OCI-LY3 (cell line): Measurements from ENCODE around the gene TMCC3.

Experiments used
- H2AFZ ChIP-seq: fragments of 200-600, 300-600 bp; shearing (Covaris generic); 2 replicates; pipeline ENCODE4 v1.6.0; 2014; ENCODE audit warnings: antibody characterized with exemption, low read depth, low read length
- H3K27ac ChIP-seq: fragments of 200-600, 300-600 bp; sonication (generic); 2 replicates; pipeline ENCODE4 v1.5.1; 2014; ENCODE audit warnings: mild to moderate bottlenecking, low read length, moderate library complexity, mixed read lengths
- H3K27me3 ChIP-seq: fragments of 200-600, 300-600 bp; sonication (generic); 2 replicates; pipeline ENCODE4 v1.6.1; 2014; ENCODE audit warnings: low read depth, low read length, mixed read lengths
- H3K36me3 ChIP-seq: fragments of 200-600, 300-600 bp; sonication (generic); replicated peaks from 2 replicates; pipeline ENCODE3; 2014; ENCODE audit warnings: low read depth, low read length, mixed read lengths
- H3K4me1 ChIP-seq: fragments of 300-600, 200-600 bp; sonication (generic); 2 replicates; pipeline ENCODE4 v1.6.1; 2014; ENCODE audit warnings: low read length, mixed read lengths
- H3K4me2 ChIP-seq: fragments of 200-600, 300-600 bp; sonication (generic); 2 replicates; pipeline ENCODE4 v1.6.1; 2014; ENCODE audit warnings: low read length, mixed read lengths
- H3K4me3 ChIP-seq: fragments of 300-600, 200-600 bp; sonication (generic); 2 replicates; pipeline ENCODE4 v1.5.1; 2014; ENCODE audit warnings: antibody characterized with exemption, mild to moderate bottlenecking, low read length, moderate library complexity
- H3K79me2 ChIP-seq: fragments of 300-600, 200-600 bp; shearing (Covaris generic); 2 replicates; pipeline ENCODE4 v1.6.1; 2014; ENCODE audit warnings: mild to moderate bottlenecking, low read length, mixed read lengths
- H3K9ac ChIP-seq: fragments of 300-600, 200-600 bp; shearing (Covaris generic); 2 replicates; pipeline ENCODE4 v1.6.0; 2014; ENCODE audit warnings: mild to moderate bottlenecking, low read length, moderate library complexity
- H3K9me3 ChIP-seq: fragments of 200-600, 300-600 bp; shearing (Covaris generic); 2 replicates; pipeline ENCODE4 v1.6.1; 2014; ENCODE audit warnings: low read length, mixed read lengths; ENCODE audit not compliant: insufficient read depth
- H4K20me1 ChIP-seq: fragments of 200-600, 300-600 bp; sonication (generic); 2 replicates; pipeline ENCODE4 v1.6.1; 2016; ENCODE audit warnings: low read length, mixed read lengths; ENCODE audit not compliant: insufficient read depth
- EZH2phosphoT487 ChIP-seq: fragments of 200-600 bp; shearing (Covaris generic); IDR thresholded peaks from 2 replicates; pipeline ENCODE4 v1.6.1; 2018; ENCODE audit warnings: antibody characterized with exemption, mixed run types, low read depth
- TF ChIP-seq, protein P1 (sequence below): fragments of 200-600, 300-600 bp; sonication (generic); IDR thresholded peaks from 2 replicates; pipeline ENCODE4 v1.5.1; 2014; ENCODE audit warnings: antibody characterized with exemption, low read length, low read depth

TMCC3 gene

GRCh38 chr12:94566345-94566744, 84.0 kb downstream of the TMCC3 start:
- no peaks in the 10 kb centered on the region for H3K27me3 ChIP-seq
- H2AFZ ChIP-seq = no peak overlapping the region
- H3K9me3 ChIP-seq = no peaks in the 10 kb centered on the region
- peaks cover 6% of the 10 kb centered on the region for H3K36me3 ChIP-seq
- H3K4me3 ChIP-seq = no peak overlapping the region
- TF ChIP-seq, protein P1, sequence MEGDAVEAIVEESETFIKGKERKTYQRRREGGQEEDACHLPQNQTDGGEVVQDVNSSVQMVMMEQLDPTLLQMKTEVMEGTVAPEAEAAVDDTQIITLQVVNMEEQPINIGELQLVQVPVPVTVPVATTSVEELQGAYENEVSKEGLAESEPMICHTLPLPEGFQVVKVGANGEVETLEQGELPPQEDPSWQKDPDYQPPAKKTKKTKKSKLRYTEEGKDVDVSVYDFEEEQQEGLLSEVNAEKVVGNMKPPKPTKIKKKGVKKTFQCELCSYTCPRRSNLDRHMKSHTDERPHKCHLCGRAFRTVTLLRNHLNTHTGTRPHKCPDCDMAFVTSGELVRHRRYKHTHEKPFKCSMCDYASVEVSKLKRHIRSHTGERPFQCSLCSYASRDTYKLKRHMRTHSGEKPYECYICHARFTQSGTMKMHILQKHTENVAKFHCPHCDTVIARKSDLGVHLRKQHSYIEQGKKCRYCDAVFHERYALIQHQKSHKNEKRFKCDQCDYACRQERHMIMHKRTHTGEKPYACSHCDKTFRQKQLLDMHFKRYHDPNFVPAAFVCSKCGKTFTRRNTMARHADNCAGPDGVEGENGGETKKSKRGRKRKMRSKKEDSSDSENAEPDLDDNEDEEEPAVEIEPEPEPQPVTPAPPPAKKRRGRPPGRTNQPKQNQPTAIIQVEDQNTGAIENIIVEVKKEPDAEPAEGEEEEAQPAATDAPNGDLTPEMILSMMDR = no peak
- TF ChIP-seq EZH2phosphoT487 = no peak
- no peaks in the 10 kb centered on the region for H4K20me1 ChIP-seq
- H3K79me2 ChIP-seq = no peaks in the 10 kb centered on the region
- H3K27ac ChIP-seq = no peak overlapping the region
- no peak overlapping the region for H3K9ac ChIP-seq
- H3K4me2 ChIP-seq = peak overlapping the region; percentile 5
- peaks cover 48% of the 10 kb centered on the region for H3K4me1 ChIP-seq

DNA sequence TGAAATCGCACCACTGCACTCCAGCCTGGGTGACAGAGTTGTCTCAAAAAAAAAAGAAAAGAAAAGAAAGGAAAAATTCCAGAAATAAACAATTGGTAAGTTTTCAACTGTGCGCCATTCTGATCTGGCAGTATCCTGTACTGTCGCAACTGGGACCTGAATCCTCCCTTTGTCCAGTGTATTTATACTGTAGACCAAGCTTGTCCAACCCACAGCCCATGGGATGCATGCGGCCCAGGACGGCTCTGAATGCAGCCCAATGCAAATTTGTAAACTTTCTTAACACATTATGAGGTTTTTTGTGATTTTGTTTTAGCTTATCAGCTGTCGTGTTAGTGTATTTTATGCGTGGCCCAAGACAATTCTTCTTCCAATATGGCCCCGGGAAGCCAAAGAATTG, 84.7 kb downstream of the TMCC3 start:
- Histone ChIP-seq H3K27ac (no peak overlapping the region), H3K4me1 (peaks cover 54% of the 10 kb centered on the region), H3K4me3 (no peak overlapping the region), H2AFZ (no peak overlapping the region), H3K4me2 (no peak overlapping the region), H3K9ac (no peak overlapping the region), H3K79me2 (no peaks in the 10 kb centered on the region), H3K9me3 (no peaks in the 10 kb centered on the region), H4K20me1 (no peaks in the 10 kb centered on the region), H3K27me3 (no peaks in the 10 kb centered on the region), H3K36me3 (no peaks in the 10 kb centered on the region)
- TF ChIP-seq, protein P1 = no peak
- TF ChIP-seq EZH2phosphoT487 = no peak

DNA sequence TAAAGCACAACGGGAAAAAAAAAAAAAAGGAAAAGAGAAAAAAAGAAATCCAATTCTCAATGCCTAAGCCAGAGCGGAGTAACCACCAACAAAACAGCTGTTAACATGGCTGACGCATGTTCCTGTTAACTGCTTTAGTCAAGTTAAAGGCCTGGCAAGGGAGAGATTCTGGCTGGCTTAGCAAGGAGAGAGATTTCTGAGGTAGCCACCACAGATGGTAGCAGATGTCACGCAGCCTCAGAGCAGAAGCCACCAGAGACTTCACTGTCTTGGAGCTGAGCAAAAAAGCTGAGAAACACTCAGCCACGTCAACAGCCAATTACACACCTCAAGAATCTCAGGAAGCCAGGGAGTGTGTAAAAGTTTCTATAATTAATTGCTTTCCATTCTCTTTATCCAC, 87.1 kb downstream of the TMCC3 start:
- Histone ChIP-seq H3K4me3 (no peak overlapping the region), H4K20me1 (no peaks in the 10 kb centered on the region), H3K9me3 (no peaks in the 10 kb centered on the region), H3K9ac (peak overlapping the region; percentile 4; the same call in 1 of the 2 replicates), H3K36me3 (no peaks in the 10 kb centered on the region), H3K4me2 (peak overlapping the region; percentile 75), H3K79me2 (no peaks in the 10 kb centered on the region), H3K4me1 (peaks cover 76% of the 10 kb centered on the region), H3K27ac (peak overlapping the region; percentile 93), H3K27me3 (no peaks in the 10 kb centered on the region), H2AFZ (no peak overlapping the region)
- TF ChIP-seq, protein P1 = no peak
- TF ChIP-seq EZH2phosphoT487 = no peak

- Histone ChIP-seq H3K36me3 (no peaks in the 10 kb centered on the region), H3K4me1 (peaks cover 77% of the 10 kb centered on the region), H3K4me3 (peak overlapping the region; percentile 51), H3K9ac (peak overlapping the region; percentile 52), H3K4me2 (peak overlapping the region; percentile 75), H4K20me1 (no peaks in the 10 kb centered on the region), H3K79me2 (no peaks in the 10 kb centered on the region), H3K9me3 (no peaks in the 10 kb centered on the region), H3K27ac (peak overlapping the region; percentile 93), H2AFZ (no peak overlapping the region), H3K27me3 (no peaks in the 10 kb centered on the region)
- TF ChIP-seq, protein P1 = no peak
- TF ChIP-seq EZH2phosphoT487 = no peak
These were observed 88.4 kb downstream of the TMCC3 start for GRCh38 chr12:94561943-94562411.
